Endothelial cell (in vitro differentiated cells): ENCODE results near the gene ASXL2. TPM values are rescaled to one million over a fixed set of nuclear protein-coding genes. Genes with fewer than 3 reads are reported as not detected.

Source experiments
- DNase-seq: peaks from one replicate; pipeline ENCODE4 v3.0.0; 2021; ENCODE audit warnings: low spot score
- H3K27ac Mint-ChIP-seq: one replicate; pipeline ENCODE4 v1.8.0; 2021; ENCODE audit warnings: mixed read lengths, inconsistent platforms; ENCODE audit not compliant: unreplicated experiment
- H3K27me3 Mint-ChIP-seq: one replicate; pipeline ENCODE4 v1.8.0; 2021; ENCODE audit warnings: mild to moderate bottlenecking, moderate library complexity, mixed read lengths, inconsistent platforms; ENCODE audit not compliant: unreplicated experiment
- H3K36me3 Mint-ChIP-seq: one replicate; pipeline ENCODE4 v1.8.0; 2021; ENCODE audit warnings: mild to moderate bottlenecking, low read depth, mixed read lengths, inconsistent platforms; ENCODE audit not compliant: unreplicated experiment
- H3K4me1 Mint-ChIP-seq: one replicate; pipeline ENCODE4 v1.8.0; 2021; ENCODE audit warnings: mild to moderate bottlenecking, mixed read lengths, inconsistent platforms; ENCODE audit not compliant: unreplicated experiment
- H3K4me3 Mint-ChIP-seq: one replicate; pipeline ENCODE4 v1.8.0; 2021; ENCODE audit warnings: mild to moderate bottlenecking, mixed read lengths, inconsistent platforms; ENCODE audit not compliant: unreplicated experiment
- H3K9me3 Mint-ChIP-seq: one replicate; pipeline ENCODE4 v1.8.0; 2021; ENCODE audit warnings: mixed read lengths, inconsistent platforms; ENCODE audit not compliant: unreplicated experiment
- CTCF ChIP-seq: fragments of 200-600 bp; sonication (generic); IDR thresholded peaks from one replicate; pipeline ENCODE4 v1.5.0; 2021; ENCODE audit warnings: antibody characterized with exemption; ENCODE audit not compliant: unreplicated experiment
- total RNA-seq: library from RNA; stranded (reverse); fragmentation: NEBNext Ultra II Directional; extraction: Animal tissue kit (Norgen Biotek cat#: 25700); gene quantifications from one replicate; pipeline ENCODE4 v1.2.1, GENCODE V29; 2021; ENCODE audit not compliant: unreplicated experiment

ASXL2 gene
- total RNA-seq, 1 donor from 2014 or later, result 33.4 TPM

- no peaks in the 10 kb centered on the region for H3K27me3 Mint-ChIP-seq
- H3K4me3 Mint-ChIP-seq, result no peak overlapping the region
- no peaks in the 10 kb centered on the region for H3K9me3 Mint-ChIP-seq
- peaks cover 16% of the 10 kb centered on the region for H3K36me3 Mint-ChIP-seq
- no peak overlapping the region for H3K27ac Mint-ChIP-seq
- no peak for TF ChIP-seq CTCF
- H3K4me1 Mint-ChIP-seq, result peaks cover 30% of the 10 kb centered on the region
- no peak for DNase-seq
Observed at GRCh38 chr2:25738383-25739343, 139.6 kb downstream of the ASXL2 start.

- Mint-ChIP-seq H3K9me3 (no peaks in the 10 kb centered on the region), H3K4me1 (peaks cover 28% of the 10 kb centered on the region), H3K27me3 (no peaks in the 10 kb centered on the region), H3K27ac (no peak overlapping the region), H3K4me3 (no peak overlapping the region), H3K36me3 (peaks cover 3% of the 10 kb centered on the region)
- DNase-seq, result no peak
- TF ChIP-seq CTCF, result no peak
Observed at GRCh38 chr2:25736899-25737515, 141.3 kb downstream of the ASXL2 start.

- no peak overlapping the region for H3K27ac Mint-ChIP-seq
- H3K36me3 Mint-ChIP-seq, result no peaks in the 10 kb centered on the region
- DNase-seq, result no peak
- no peak overlapping the region for H3K4me3 Mint-ChIP-seq
- no peaks in the 10 kb centered on the region for H3K9me3 Mint-ChIP-seq
- H3K27me3 Mint-ChIP-seq, result no peaks in the 10 kb centered on the region
- no peak for TF ChIP-seq CTCF
- peaks cover 24% of the 10 kb centered on the region for H3K4me1 Mint-ChIP-seq
Observed at GRCh38 chr2:25735835-25736234, 142.5 kb downstream of the ASXL2 start.

- Mint-ChIP-seq H3K4me1 (peaks cover 2% of the 10 kb centered on the region), H3K36me3 (no peaks in the 10 kb centered on the region), H3K9me3 (no peaks in the 10 kb centered on the region), H3K27me3 (no peaks in the 10 kb centered on the region), H3K4me3 (no peak overlapping the region), H3K27ac (no peak overlapping the region)
- no peak for TF ChIP-seq CTCF
- DNase-seq, result no peak
Observed at GRCh38 chr2:25728559-25728958, 149.7 kb downstream of the ASXL2 start.

- H3K27me3 Mint-ChIP-seq, result no peaks in the 10 kb centered on the region
- no peak overlapping the region for H3K27ac Mint-ChIP-seq
- H3K9me3 Mint-ChIP-seq, result no peaks in the 10 kb centered on the region
- no peak for TF ChIP-seq CTCF
- H3K4me1 Mint-ChIP-seq, result no peaks in the 10 kb centered on the region
- DNase-seq, result no peak
- no peaks in the 10 kb centered on the region for H3K36me3 Mint-ChIP-seq
- H3K4me3 Mint-ChIP-seq, result no peak overlapping the region
Observed at GRCh38 chr2:25726522-25726921, 151.8 kb downstream of the ASXL2 start.
